Hepatocyte (in vitro differentiated cells): ENCODE measurements around the gene FAM222A. TPM values are rescaled to one million over a fixed set of nuclear protein-coding genes. Genes with fewer than 3 reads are reported as not detected.

ENCODE experiments used
- DNase-seq: peaks from one replicate; pipeline ENCODE4 v3.0.0-alpha.2; 2016; ENCODE audit warnings: low spot score
- H2AFZ ChIP-seq: fragments of 200-600 bp; sonication (generic); 2 replicates; pipeline ENCODE4 v1.6.0; 2016; ENCODE audit warnings: antibody characterized with exemption, mild to moderate bottlenecking
- H3K27ac ChIP-seq: fragments of 200-600 bp; sonication (generic); 2 replicates; pipeline ENCODE4 v1.5.1; 2016; ENCODE audit warnings: mild to moderate bottlenecking
- H3K27me3 ChIP-seq: fragments of 200-600 bp; sonication (generic); 2 replicates; pipeline ENCODE4 v1.6.1; 2016
- H3K36me3 ChIP-seq: fragments of 200-600 bp; sonication (generic); replicated peaks from 2 replicates; pipeline ENCODE4 v1.5.1; 2016; ENCODE audit warnings: low read depth; ENCODE audit not compliant: insufficient read depth
- H3K4me1 ChIP-seq: fragments of 200-600 bp; sonication (generic); 2 replicates; pipeline ENCODE4 v1.5.1; 2016; ENCODE audit warnings: mild to moderate bottlenecking, moderate library complexity; ENCODE audit not compliant: insufficient read depth
- H3K4me2 ChIP-seq: fragments of 200-600 bp; sonication (generic); 2 replicates; pipeline ENCODE4 v1.6.0; 2016
- H3K4me3 ChIP-seq: fragments of 200-600 bp; sonication (generic); 2 replicates; pipeline ENCODE4 v1.5.1; 2016; ENCODE audit warnings: mild to moderate bottlenecking
- H3K79me2 ChIP-seq: fragments of 200-600 bp; sonication (generic); 2 replicates; pipeline ENCODE4 v1.6.0; 2017; ENCODE audit warnings: mild to moderate bottlenecking
- H3K9me2 ChIP-seq: fragments of 200-600 bp; sonication (generic); replicated peaks from 2 replicates; pipeline ENCODE4 v1.6.0; 2017; ENCODE audit warnings: mild to moderate bottlenecking; ENCODE audit not compliant: insufficient read depth
- H3K9me3 ChIP-seq: fragments of 200-600 bp; sonication (generic); 2 replicates; pipeline ENCODE4 v1.5.1; 2016; ENCODE audit warnings: low read depth, mild to moderate bottlenecking
- H4K20me1 ChIP-seq: fragments of 200-600 bp; sonication (generic); 2 replicates; pipeline ENCODE4 v1.6.0; 2016; ENCODE audit warnings: mild to moderate bottlenecking; ENCODE audit not compliant: insufficient read depth, poor library complexity, severe bottlenecking
- CTCF ChIP-seq: fragments of 200-600 bp; sonication (generic); IDR thresholded peaks from 2 replicates; pipeline ENCODE4 v1.5.1; 2016; ENCODE audit warnings: antibody characterized with exemption, mild to moderate bottlenecking; ENCODE audit not compliant: poor library complexity
- EZH2 ChIP-seq: fragments of 200-600 bp; sonication (generic); IDR thresholded peaks from 2 replicates; pipeline ENCODE4 v1.6.1; 2016; ENCODE audit warnings: antibody characterized with exemption, mild to moderate bottlenecking, borderline replicate concordance
- EZH2phosphoT487 ChIP-seq: fragments of 200-600 bp; sonication (generic); IDR thresholded peaks from one replicate; pipeline ENCODE4 v1.6.1; 2018; ENCODE audit warnings: antibody characterized with exemption, mild to moderate bottlenecking, low read depth, moderate library complexity; ENCODE audit not compliant: unreplicated experiment, severe bottlenecking
- WGBS: methylation state at CpG from one replicate; pipeline ENCODE4 v1.1.6; 2016; ENCODE audit warnings: low lambda C conversion rate; ENCODE audit errors: missing lambda C conversion rate; 5-methylcytosine and 5-hydroxymethylcytosine counted together
- polyA plus RNA-seq: library from polyadenylated mRNA; unstranded; fragments of >200 nt; fragmentation: Nextera tagmentation; extraction: Ambion mirVana; gene quantifications from 2 replicates; pipeline ENCODE4 v1.2.1, GENCODE V29; 2016
- total RNA-seq: library from RNA; depleted of rRNA; stranded (reverse); fragments of >200 nt; gene quantifications from 2 replicates; pipeline ENCODE4 v1.2.3, GENCODE V29; 2014

The FAM222A gene
- total and polyA plus RNA-seq, 2 experiments from 2014 or later, result 7.4 to 11.3 TPM

- Histone ChIP-seq H3K27me3 (peaks cover 24% of the 10 kb centered on the region), H2AFZ (no peak overlapping the region), H3K4me3 (no peak overlapping the region), H3K27ac (no peak overlapping the region), H4K20me1 (peaks cover 2% of the 10 kb centered on the region), H3K36me3 (no peaks in the 10 kb centered on the region), H3K9me2 (no peaks in the 10 kb centered on the region), H3K79me2 (peaks cover 6% of the 10 kb centered on the region), H3K4me1 (peaks cover 24% of the 10 kb centered on the region), H3K4me2 (peak overlapping the region; percentile 92), H3K9me3 (no peaks in the 10 kb centered on the region)
- no peak for DNase-seq
- TF ChIP-seq CTCF (no peak), EZH2phosphoT487 (no peak), EZH2 (no peak)
- 72% methylated on average over 14 of the region's 19 CpGs for WGBS
Measured at GRCh38 chr12:109715310-109716091, 1.9 kb downstream of the FAM222A start.

GRCh38 chr12:109716092-109716479 lies 2.5 kb downstream of the FAM222A start:
- Histone ChIP-seq H3K79me2 (peaks cover 6% of the 10 kb centered on the region), H3K27me3 (peaks cover 24% of the 10 kb centered on the region), H4K20me1 (peaks cover 2% of the 10 kb centered on the region), H3K9me2 (no peaks in the 10 kb centered on the region), H3K4me1 (peaks cover 24% of the 10 kb centered on the region), H3K36me3 (no peaks in the 10 kb centered on the region), H3K4me2 (peak overlapping the region; percentile 92), H3K9me3 (no peaks in the 10 kb centered on the region), H2AFZ (no peak overlapping the region), H3K4me3 (no peak overlapping the region), H3K27ac (peak overlapping the region; percentile 0)
- no peak for DNase-seq
- TF ChIP-seq EZH2phosphoT487 (no peak), CTCF (no peak), EZH2 (no peak)
- WGBS, result 71% methylated on average over 9 of the region's 9 CpGs

GRCh38 chr12:109716512-109717389 lies 3.1 kb downstream of the FAM222A start:
- 68% methylated on average over 19 of the region's 19 CpGs for WGBS
- H3K27me3 ChIP-seq, result peaks cover 17% of the 10 kb centered on the region
- no peak for DNase-seq
- no peaks in the 10 kb centered on the region for H3K9me2 ChIP-seq
- H3K79me2 ChIP-seq, result peaks cover 6% of the 10 kb centered on the region
- peaks cover 24% of the 10 kb centered on the region for H3K4me1 ChIP-seq
- H3K9me3 ChIP-seq, result no peaks in the 10 kb centered on the region
- peak overlapping the region; percentile 0 for H3K27ac ChIP-seq
- H3K4me3 ChIP-seq, result no peak overlapping the region
- peaks cover 2% of the 10 kb centered on the region for H4K20me1 ChIP-seq
- no peaks in the 10 kb centered on the region for H3K36me3 ChIP-seq
- peak overlapping the region; percentile 92 for H3K4me2 ChIP-seq
- no peak overlapping the region for H2AFZ ChIP-seq
- no peak for TF ChIP-seq EZH2phosphoT487
- TF ChIP-seq EZH2, result no peak
